Liver (tissue), 9 donors: Measurements from ENCODE around the gene MAGI1. TPM values are rescaled to one million over a fixed set of nuclear protein-coding genes. Genes with fewer than 3 reads are reported as not detected.

Experiments used
- DNase-seq: peaks from one replicate; pipeline ENCODE4 v3.0.0-alpha.2; 2017; ENCODE audit warnings: low spot score
- H3K27ac ChIP-seq, 2 donors: one replicate each; pipeline ENCODE4 v1.7.0; 2013; ENCODE audit warnings: inconsistent platforms in 2 of 2, low read length in 2 of 2, control low read depth in 1 of 2, low read depth in 1 of 2, mild to moderate bottlenecking in 1 of 2
- H3K27me3 ChIP-seq, 4 donors: one replicate each; pipeline versions ENCODE4 v1.6.1 to v1.7.0; 2013; ENCODE audit warnings: low read length in 3 of 4, inconsistent platforms in 1 of 4, mild to moderate bottlenecking in 1 of 4, moderate library complexity in 1 of 4; ENCODE audit not compliant: control insufficient read depth in 4 of 4, insufficient read depth in 4 of 4
- H3K36me3 ChIP-seq, 4 donors: one replicate each; pipeline versions ENCODE4 v1.6.1 to v1.7.0; 2013; ENCODE audit warnings: low read length in 3 of 4, mild to moderate bottlenecking in 3 of 4, low read depth in 1 of 4, moderate library complexity in 1 of 4; ENCODE audit not compliant: control insufficient read depth in 4 of 4, insufficient read depth in 3 of 4
- H3K4me1 ChIP-seq, 4 donors: one replicate each; pipeline versions ENCODE4 v1.6.1 to v1.7.0; 2013; ENCODE audit warnings: low read length in 3 of 4, mild to moderate bottlenecking in 3 of 4, moderate library complexity in 1 of 4; ENCODE audit not compliant: control insufficient read depth in 4 of 4, insufficient read depth in 4 of 4
- H3K4me3 ChIP-seq, 3 donors: one replicate each; pipeline versions ENCODE4 v1.6.1 to v1.7.0; 2013; ENCODE audit warnings: low read length in 3 of 3, control low read depth in 1 of 3, low read depth in 1 of 3, mild to moderate bottlenecking in 1 of 3
- H3K9ac ChIP-seq, 2 donors: one replicate each; pipeline ENCODE4 v1.7.0; 2013; ENCODE audit warnings: low read length in 2 of 2, mild to moderate bottlenecking in 2 of 2, moderate library complexity in 2 of 2, control low read depth in 1 of 2, low read depth in 1 of 2
- H3K9me3 ChIP-seq, 4 donors: one replicate each; pipeline versions ENCODE4 v1.6.1 to v1.7.0; 2013; ENCODE audit warnings: low read length in 3 of 4; ENCODE audit not compliant: control insufficient read depth in 4 of 4
- CTCF ChIP-seq: fragments of 150-350 bp; IDR thresholded peaks from 2 replicates; pipeline ENCODE4 v1.5.1; 2017; ENCODE audit warnings: improper control_type of control experiment, low read depth, low read length; ENCODE audit not compliant: missing input control
- EGR1 ChIP-seq, 2 donors: IDR thresholded peaks; 2 replicates each; pipeline ENCODE4 v1.6.1; 2016 to 2018; ENCODE audit warnings: antibody characterized with exemption in 2 of 2, low read depth in 2 of 2
- FOXA2 ChIP-seq: IDR thresholded peaks from 2 replicates; pipeline ENCODE4 v1.6.1; 2016; ENCODE audit warnings: antibody characterized with exemption
- GABPA ChIP-seq, 2 donors: IDR thresholded peaks in 1 of 2; conservative IDR thresholded peaks in 1 of 2; 2 replicates each; pipeline ENCODE4 v1.6.1; 2016; ENCODE audit warnings: antibody characterized with exemption in 2 of 2, mild to moderate bottlenecking in 1 of 2, moderate library complexity in 1 of 2
- HNF4A ChIP-seq, 2 donors: conservative IDR thresholded peaks; 2 replicates each; pipeline ENCODE4 v1.6.1; 2016; ENCODE audit warnings: antibody characterized with exemption in 2 of 2, mild to moderate bottlenecking in 2 of 2
- JUND ChIP-seq, 2 donors: IDR thresholded peaks; 2 replicates each; pipeline ENCODE4 v1.6.1; 2016; ENCODE audit warnings: antibody characterized with exemption in 2 of 2
- MAX ChIP-seq: IDR thresholded peaks from 2 replicates; pipeline ENCODE4 v1.6.1; 2016; ENCODE audit warnings: antibody characterized with exemption
- NR2F2 ChIP-seq: IDR thresholded peaks from 2 replicates; pipeline ENCODE4 v1.6.1; 2016; ENCODE audit warnings: antibody characterized with exemption
- RAD21 ChIP-seq, 2 donors: IDR thresholded peaks; 2 replicates each; pipeline ENCODE4 v1.6.1; 2016; ENCODE audit warnings: antibody characterized with exemption in 2 of 2, mild to moderate bottlenecking in 2 of 2
- RXRA ChIP-seq, 2 donors: IDR thresholded peaks; 2 replicates each; pipeline ENCODE4 v1.6.1; 2017 to 2018; ENCODE audit warnings: antibody characterized with exemption in 2 of 2, mild to moderate bottlenecking in 1 of 2
- SP1 ChIP-seq: IDR thresholded peaks from 2 replicates; pipeline ENCODE4 v1.6.1; 2018; ENCODE audit warnings: antibody characterized with exemption, mild to moderate bottlenecking
- TAF1 ChIP-seq: conservative IDR thresholded peaks from 2 replicates; pipeline ENCODE4 v1.6.1; 2016; ENCODE audit warnings: antibody characterized with exemption, mild to moderate bottlenecking
- YY1 ChIP-seq: IDR thresholded peaks from 2 replicates; pipeline ENCODE4 v1.6.1; 2016; ENCODE audit warnings: antibody characterized with exemption, mild to moderate bottlenecking
- WGBS: extraction: QIAGEN DNeasy Blood & Tissue Kit; methylation state at CpG from one replicate; pipeline ENCODE4 v1.1.7; 2013; 5-methylcytosine and 5-hydroxymethylcytosine counted together
- polyA plus RNA-seq, 2 donors: library from polyadenylated mRNA; stranded (reverse) in 1 of 2; unstranded in 1 of 2; fragments of 200-250 nt in 1 of 2; fragments of >200 nt in 1 of 2; fragmentation: Nextera tagmentation in 1 of 2; extraction: Ambion mirVana in 1 of 2; gene quantifications; one replicate each; pipeline versions ENCODE4 v1.2.1 to v1.2.3, GENCODE V29; 2013 to 2015
- total RNA-seq, 2 donors: library from RNA; depleted of rRNA; stranded (reverse); fragments of >200 nt; gene quantifications; one replicate each; pipeline ENCODE4 v1.2.3, GENCODE V29; 2014
- TF ChIP-seq, protein P1 (sequence below): IDR thresholded peaks from 2 replicates; pipeline ENCODE4 v1.6.1; 2016; ENCODE audit warnings: antibody characterized with exemption
- donor health status: healthy.
- donor health status: healthy.
- donor health status: healthy.
- donor health status: healthy.
- donor health status: healthy.

MAGI1 gene
- total and polyA plus RNA-seq, 4 donors = 9.6 to 68.8 (median 14.0) TPM

DNA sequence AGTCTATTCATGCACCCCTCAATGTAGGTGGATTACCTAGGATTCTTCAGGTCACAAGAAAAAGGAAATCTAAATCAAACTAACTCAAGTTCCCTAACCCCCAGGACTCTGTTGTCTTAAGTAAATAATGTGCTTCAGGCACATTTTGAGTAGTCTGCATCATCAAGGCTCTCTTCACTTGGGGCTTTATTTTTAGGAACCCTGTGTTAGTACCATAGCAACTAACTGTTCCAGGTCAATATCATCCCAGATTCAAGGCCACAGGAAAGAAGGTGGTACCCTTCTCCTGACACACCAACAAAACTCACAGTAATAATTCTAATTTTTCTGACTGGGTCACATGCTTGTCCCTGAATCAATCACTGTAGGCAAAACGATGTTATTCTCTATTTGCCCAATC lies 218.1 kb downstream of the MAGI1 start:
- H3K9ac ChIP-seq = no peak overlapping the region
- no peak overlapping the region for H3K4me3 ChIP-seq
- H3K4me1 ChIP-seq = peaks cover 6 to 22% (median 11%) of the 10 kb centered on the region in 4 donors
- TF ChIP-seq EGR1 (IDR thresholded peaks at IDR 0.05; ENCODE audit: low read depth in 2 of 2) = no peak
- no peak for TF ChIP-seq TAF1
- no peaks in the 10 kb centered on the region for H3K27me3 ChIP-seq
- H3K9me3 ChIP-seq = no peaks in the 10 kb centered on the region
- WGBS = 31% methylated on average over 1 of the region's 1 CpG
- no peaks in the 10 kb centered on the region for H3K36me3 ChIP-seq
- DNase-seq = no peak
- H3K27ac ChIP-seq = peak overlapping the region in 1 of 2 donors; percentile 28

DNA sequence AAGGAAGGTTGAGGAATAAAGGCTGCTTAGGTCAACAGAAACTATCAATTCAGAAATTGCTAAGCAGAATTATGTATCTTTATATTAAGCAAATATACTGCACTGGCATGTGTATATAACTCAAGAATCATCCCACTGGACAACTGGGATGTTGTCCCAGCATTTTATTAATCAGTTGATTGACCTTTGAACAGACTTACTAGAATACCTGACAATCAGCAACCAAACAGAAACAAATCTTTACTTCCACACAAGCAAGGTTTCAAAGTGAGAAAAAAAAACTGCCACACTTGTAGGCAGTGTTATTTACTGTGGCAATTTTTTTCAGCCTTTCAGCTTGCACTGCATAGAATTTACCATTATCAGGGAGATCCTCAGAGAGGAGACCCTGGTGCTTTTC lies 218.8 kb downstream of the MAGI1 start:
- H3K27me3 ChIP-seq = no peaks in the 10 kb centered on the region
- H3K36me3 ChIP-seq = no peaks in the 10 kb centered on the region
- no peaks in the 10 kb centered on the region for H3K9me3 ChIP-seq
- no peak for DNase-seq
- H3K9ac ChIP-seq = no peak overlapping the region
- H3K4me3 ChIP-seq = no peak overlapping the region
- peak overlapping the region in 1 of 2 donors; percentile 28 for H3K27ac ChIP-seq
- H3K4me1 ChIP-seq = peaks cover 6 to 22% (median 11%) of the 10 kb centered on the region in 4 donors
- TF ChIP-seq RXRA (IDR thresholded peaks at IDR 0.05) (peak; percentile 38 to 47), HNF4A (conservative IDR thresholded peaks at IDR 0.05) (peak; percentile 43 to 53), RAD21 (IDR thresholded peaks at IDR 0.05) (peak in 1 of 2 donors; percentile 11), YY1 (peak; percentile 22), MAX (no peak), SP1 (peak; percentile 40)
- TF ChIP-seq, protein P1, sequence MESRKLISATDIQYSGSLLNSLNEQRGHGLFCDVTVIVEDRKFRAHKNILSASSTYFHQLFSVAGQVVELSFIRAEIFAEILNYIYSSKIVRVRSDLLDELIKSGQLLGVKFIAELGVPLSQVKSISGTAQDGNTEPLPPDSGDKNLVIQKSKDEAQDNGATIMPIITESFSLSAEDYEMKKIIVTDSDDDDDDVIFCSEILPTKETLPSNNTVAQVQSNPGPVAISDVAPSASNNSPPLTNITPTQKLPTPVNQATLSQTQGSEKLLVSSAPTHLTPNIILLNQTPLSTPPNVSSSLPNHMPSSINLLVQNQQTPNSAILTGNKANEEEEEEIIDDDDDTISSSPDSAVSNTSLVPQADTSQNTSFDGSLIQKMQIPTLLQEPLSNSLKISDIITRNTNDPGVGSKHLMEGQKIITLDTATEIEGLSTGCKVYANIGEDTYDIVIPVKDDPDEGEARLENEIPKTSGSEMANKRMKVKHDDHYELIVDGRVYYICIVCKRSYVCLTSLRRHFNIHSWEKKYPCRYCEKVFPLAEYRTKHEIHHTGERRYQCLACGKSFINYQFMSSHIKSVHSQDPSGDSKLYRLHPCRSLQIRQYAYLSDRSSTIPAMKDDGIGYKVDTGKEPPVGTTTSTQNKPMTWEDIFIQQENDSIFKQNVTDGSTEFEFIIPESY = no peak

- Histone ChIP-seq H3K36me3 (no peaks in the 10 kb centered on the region), H3K27me3 (no peaks in the 10 kb centered on the region), H3K9ac (no peak overlapping the region), H3K4me1 (peaks cover 6 to 22% (median 11%) of the 10 kb centered on the region in 4 donors), H3K27ac (no peak overlapping the region), H3K4me3 (no peak overlapping the region), H3K9me3 (no peaks in the 10 kb centered on the region)
- 93% methylated on average over 3 of the region's 3 CpGs for WGBS
- no peak for DNase-seq
- TF ChIP-seq RAD21 (IDR thresholded peaks at IDR 0.05) (no peak), SP1 (no peak), MAX (no peak), GABPA (IDR thresholded peaks at IDR 0.05 in 1 of 2, conservative IDR thresholded peaks at IDR 0.05 in 1 of 2) (no peak)
Observed at GRCh38 chr3:65817553-65818126, 221.1 kb downstream of the MAGI1 start.

DNA sequence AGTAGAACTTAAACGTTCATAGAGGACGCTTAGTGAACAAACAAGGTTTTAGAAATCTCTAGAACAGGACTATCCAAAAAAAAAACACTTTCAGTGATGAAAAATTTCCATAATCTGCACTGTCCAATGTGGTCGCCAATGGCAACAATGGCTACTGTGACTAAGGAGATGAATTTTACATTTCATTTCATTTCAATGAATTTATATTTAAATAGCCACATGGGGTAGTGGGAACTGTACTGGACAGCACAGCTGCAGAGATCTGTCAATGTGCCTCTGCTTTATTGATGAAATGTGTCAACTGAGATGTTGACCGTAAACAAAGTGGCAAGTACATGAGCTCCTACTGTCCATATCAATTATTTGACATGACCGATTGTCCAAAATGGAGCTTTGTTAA lies 222.5 kb downstream of the MAGI1 start:
- Histone ChIP-seq H3K9me3 (no peaks in the 10 kb centered on the region), H3K4me1 (peaks cover 4 to 19% (median 11%) of the 10 kb centered on the region in 4 donors), H3K27ac (no peak overlapping the region), H3K36me3 (no peaks in the 10 kb centered on the region), H3K9ac (no peak overlapping the region), H3K4me3 (no peak overlapping the region), H3K27me3 (no peaks in the 10 kb centered on the region)
- TF ChIP-seq FOXA2 = no peak
- no peak for TF ChIP-seq GABPA (IDR thresholded peaks at IDR 0.05 in 1 of 2, conservative IDR thresholded peaks at IDR 0.05 in 1 of 2)
- no peak for TF ChIP-seq CTCF
- no peak for TF ChIP-seq NR2F2
- no peak for TF ChIP-seq JUND (IDR thresholded peaks at IDR 0.05)
- no peak for DNase-seq
- WGBS = 96% methylated on average over 5 of the region's 5 CpGs
